A549 (cell line): ENCODE measurements around the gene ALAD. TPM values are rescaled to one million over a fixed set of nuclear protein-coding genes. Genes with fewer than 3 reads are reported as not detected.

Source experiments
- ATAC-seq, 2 experiments: fragments of 200-7000 bp in 1 of 2; fragments of >200 bp in 1 of 2; cut with Nextera tagmentation in 1 of 2; cut with Tn5 transposase in 1 of 2; 3 replicates each; pipeline versions ENCODE4 v1.8.0 to v1.9.1; 2018 to 2020; ENCODE audit warnings: mild to moderate bottlenecking in 1 of 2, moderate library complexity in 1 of 2
- CTCF ChIA-PET: fragments of 300-600 bp; sonication (Branson Sonifier 250); formaldehyde crosslinking; extraction: SDS; loops from one replicate; lab custom pipeline; 2021; ENCODE audit warnings: antibody characterized with exemption, inconsistent platforms; lab: Yijun Ruan, JAX
- POLR2A ChIA-PET: fragments of 350-600 bp; formaldehyde crosslinking; extraction: SDS; loops from one replicate; lab custom pipeline; 2021; ENCODE audit warnings: antibody characterized with exemption, inconsistent platforms; lab: Yijun Ruan, JAX
- DNase-seq, 2 experiments: peaks; one replicate each; pipeline versions ENCODE4 v3.0.0 to v3.0.0-alpha.2; 2011 to 2016; ENCODE audit warnings: low read depth in 1 of 2, low spot score in 1 of 2
- FAIRE-seq: peaks from 2 replicates; lab custom pipeline; 2011; peaks lifted over from hg19 to GRCh38; lab: Jason Lieb, UNC
- H3K27ac ChIP-seq, 2 experiments: fragments of >200 bp; sonication (Bioruptor Twin); formaldehyde crosslinking; 3 replicates each; pipeline ENCODE4 v1.5.1; 2016 to 2017
- H3K4me1 ChIP-seq: fragments of >200 bp; sonication (Bioruptor Twin); formaldehyde crosslinking; 3 replicates; pipeline ENCODE4 v1.6.1; 2016
- H3K4me2 ChIP-seq: fragments of >200 bp; sonication (Bioruptor Twin); formaldehyde crosslinking; 3 replicates; pipeline ENCODE4 v1.6.1; 2016
- H3K4me3 ChIP-seq: fragments of >200 bp; sonication (Bioruptor Twin); formaldehyde crosslinking; 3 replicates; pipeline ENCODE4 v1.5.1; 2016
- H3K9me3 ChIP-seq: fragments of >200 bp; sonication (Bioruptor Twin); formaldehyde crosslinking; 3 replicates; pipeline ENCODE4 v1.6.1; 2016
- BHLHE40 ChIP-seq: IDR thresholded peaks from 2 replicates; pipeline ENCODE4 v1.6.1; 2012; ENCODE audit warnings: low read depth, low read length, inconsistent platforms
- CEBPB ChIP-seq, 2 experiments: fragments of >200 bp in 1 of 2; sonication (Bioruptor Twin) in 1 of 2; formaldehyde crosslinking in 1 of 2; IDR thresholded peaks; 2 replicates each; pipeline ENCODE4 v1.6.1; 2012 to 2016
- CHD2 ChIP-seq: fragments of 150-350 bp; IDR thresholded peaks from 2 replicates; pipeline ENCODE4 v1.6.1; 2014; ENCODE audit warnings: low read length; ENCODE audit not compliant: partially characterized antibody
- EHF ChIP-seq: fragments of 250-450 bp; sonication (Bioruptor Pico); IDR thresholded peaks from 2 replicates; pipeline ENCODE4 v1.5.0; 2020; ENCODE audit warnings: mild to moderate bottlenecking
- EHMT2 ChIP-seq: fragments of 200-600 bp; sonication (generic); IDR thresholded peaks from 2 replicates; pipeline ENCODE4 v1.6.1; 2016; ENCODE audit warnings: antibody characterized with exemption, low read depth, mild to moderate bottlenecking, moderate library complexity
- ESRRA ChIP-seq: fragments of 150-350 bp; IDR thresholded peaks from 2 replicates; pipeline ENCODE4 v1.6.1; 2014; ENCODE audit warnings: mild to moderate bottlenecking, low read length, borderline replicate concordance
- FOSL2 ChIP-seq, 2 experiments: fragments of 450-650 bp in 1 of 2; fragments of >200 bp in 1 of 2; sonication (Bioruptor Twin) in 1 of 2; formaldehyde crosslinking; IDR thresholded peaks; 2 replicates each; pipeline versions ENCODE4 v1.5.0 to v1.6.1; 2016 to 2020; ENCODE audit warnings: mild to moderate bottlenecking in 1 of 2, moderate library complexity in 1 of 2
- HOXA7 ChIP-seq: fragments of 250-450 bp; sonication (Bioruptor Pico); IDR thresholded peaks from 2 replicates; pipeline ENCODE4 v1.5.0; 2020; ENCODE audit warnings: mild to moderate bottlenecking, moderate library complexity
- JUN ChIP-seq, 2 experiments: fragments of >200 bp; sonication (Bioruptor Twin); formaldehyde crosslinking; IDR thresholded peaks; 2 replicates in 1 of 2; 3 replicates in 1 of 2; pipeline ENCODE4 v1.6.1; 2016 to 2017
- KDM1A ChIP-seq: fragments of 200-600 bp; sonication (generic); IDR thresholded peaks from 2 replicates; pipeline ENCODE4 v1.6.1; 2016; ENCODE audit warnings: low read depth, mild to moderate bottlenecking
- KDM5A ChIP-seq: fragments of 200-600 bp; sonication (generic); IDR thresholded peaks from 2 replicates; pipeline ENCODE4 v1.6.1; 2016; ENCODE audit warnings: antibody characterized with exemption, mild to moderate bottlenecking
- MAZ ChIP-seq: fragments of 150-350 bp; IDR thresholded peaks from 2 replicates; pipeline ENCODE4 v1.6.1; 2014; ENCODE audit warnings: antibody characterized with exemption, low read depth, low read length, borderline replicate concordance
- NFE2L2 ChIP-seq: fragments of 150-350 bp; conservative IDR thresholded peaks from 2 replicates; pipeline ENCODE4 v1.6.1; 2014; ENCODE audit warnings: low read length
- NPAS2 ChIP-seq: fragments of 250-450 bp; sonication (Bioruptor Pico); IDR thresholded peaks from 2 replicates; pipeline ENCODE4 v1.8.0; 2022; ENCODE audit warnings: mild to moderate bottlenecking, moderate library complexity, borderline replicate concordance
- NR3C1 ChIP-seq: fragments of >200 bp; sonication (Bioruptor Twin); formaldehyde crosslinking; IDR thresholded peaks from 3 replicates; pipeline ENCODE4 v1.6.1; 2017
- PHF8 ChIP-seq: fragments of 200-600 bp; sonication (generic); IDR thresholded peaks from 2 replicates; pipeline ENCODE4 v1.6.1; 2016; ENCODE audit warnings: low read depth, mild to moderate bottlenecking, antibody characterized with exemption, moderate library complexity, borderline replicate concordance
- POLR2A ChIP-seq: IDR thresholded peaks from 2 replicates; pipeline ENCODE4 v1.6.1; 2012; ENCODE audit warnings: mild to moderate bottlenecking, low read length
- RNF2 ChIP-seq: fragments of 200-600 bp; sonication (generic); IDR thresholded peaks from 2 replicates; pipeline ENCODE4 v1.6.1; 2016; ENCODE audit warnings: low read depth, mild to moderate bottlenecking, antibody characterized with exemption, moderate library complexity, borderline replicate concordance
- SMC3 ChIP-seq: fragments of >200 bp; sonication (Bioruptor Twin); formaldehyde crosslinking; IDR thresholded peaks from 3 replicates; pipeline ENCODE4 v1.6.1; 2018; ENCODE audit warnings: inconsistent platforms
- SREBF2 ChIP-seq: fragments of 450-650 bp; IDR thresholded peaks from 2 replicates; pipeline ENCODE4 v1.6.1; 2014; ENCODE audit warnings: mild to moderate bottlenecking, moderate library complexity
- TP53 ChIP-seq: fragments of 250-450 bp; sonication (Bioruptor Pico); IDR thresholded peaks from 2 replicates; pipeline ENCODE4 v1.5.0; 2021; ENCODE audit warnings: mild to moderate bottlenecking, moderate library complexity
- ZC3H11A ChIP-seq: fragments of 450-650 bp; IDR thresholded peaks from 2 replicates; pipeline ENCODE4 v1.6.1; 2014; ENCODE audit warnings: antibody characterized with exemption, mild to moderate bottlenecking
- WGBS: methylation state at CpG from one replicate; pipeline ENCODE4 v1.1.6; 2017; ENCODE audit errors: missing lambda C conversion rate; 5-methylcytosine and 5-hydroxymethylcytosine counted together
- polyA plus RNA-seq, 4 experiments: library from polyadenylated mRNA; depleted of rRNA in 3 of 4; stranded (reverse); fragments of >200 nt; fragmentation: RNase III in 1 of 4; extraction: RNeasy Plus Mini Kit Qiagen cat#74134 plus additional on column Dnase treatment in 1 of 4; gene quantifications; 2 replicates in 3 of 4; 3 replicates in 1 of 4; pipeline ENCODE4 v1.2.3, GENCODE V29; 2011 to 2017
- TF ChIP-seq, protein P1 (sequence below): IDR thresholded peaks from 2 replicates; pipeline ENCODE4 v1.6.1; 2012
- TF ChIP-seq, protein P2 (sequence below): fragments of 150-350 bp; IDR thresholded peaks from 2 replicates; pipeline ENCODE4 v1.6.1; 2014; ENCODE audit warnings: low read depth, mild to moderate bottlenecking, low read length
- TF ChIP-seq, protein P3 (sequence below): IDR thresholded peaks from 2 replicates; pipeline ENCODE4 v1.6.1; 2012; ENCODE audit warnings: low read depth, borderline replicate concordance
- TF ChIP-seq, protein P4 (sequence below): fragments of >200 bp; sonication (Bioruptor Twin); formaldehyde crosslinking; IDR thresholded peaks from 2 replicates; pipeline ENCODE4 v1.6.1; 2016
- TF ChIP-seq, protein P5 (sequence below): fragments of 450-650 bp; IDR thresholded peaks from 2 replicates; pipeline ENCODE4 v1.6.1; 2014; ENCODE audit warnings: antibody characterized with exemption

Gene ALAD
- polyA plus RNA-seq, 2 of the 4 experiments (the other 2 are of a cell fraction): 5.7 to 18.5 TPM

DNA sequence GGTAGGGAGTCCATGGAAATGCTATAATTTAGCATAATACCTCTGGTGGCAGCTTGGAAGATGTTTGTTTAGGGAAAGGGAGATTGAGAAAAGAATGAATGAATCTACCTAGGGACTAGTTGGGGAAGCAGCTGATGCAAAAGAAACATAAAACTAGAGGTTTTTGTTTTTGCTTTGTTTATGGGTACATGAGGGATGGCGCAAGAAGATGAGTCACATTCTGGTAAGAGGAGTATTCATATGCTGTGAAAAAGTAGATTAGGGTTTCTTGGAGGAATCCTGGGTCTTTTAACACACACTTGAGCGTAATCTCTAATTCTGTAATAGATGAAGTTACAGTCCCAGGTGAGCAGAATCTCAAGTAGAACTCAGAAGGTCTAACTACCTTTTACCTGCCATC is 26.5 kb upstream of the ALAD start:
- no peak for DNase-seq
- no peak overlapping the region for H3K4me2 ChIP-seq
- no peaks in the 10 kb centered on the region for H3K9me3 ChIP-seq
- WGBS: 89% methylated on average over 2 of the region's 2 CpGs
- H3K4me3 ChIP-seq: no peak overlapping the region
- H3K4me1 ChIP-seq: no peaks in the 10 kb centered on the region
- no peak for TF ChIP-seq FOSL2 (IDR thresholded peaks at IDR 0.05)
- TF ChIP-seq FOSL2 (CRISPR knock-in tag; IDR thresholded peaks at IDR 0.05): peak; percentile 35; the same call in 1 of the 2 replicates
- TF ChIP-seq NFE2L2: no peak
- TF ChIP-seq PHF8: no peak
- no peak for TF ChIP-seq BHLHE40
- CTCF ChIA-PET: interaction anchor here (1.2 to 2.6 kb wide), 5 partner anchors 11 to 164 kb away, joined by 3 to 9 read pairs (median 4); no protein-coding TSS in a partner anchor
- ATAC-seq: no peak
- POLR2A ChIA-PET: no interaction called here
- no peak for FAIRE-seq
- no peak overlapping the region for H3K27ac ChIP-seq

DNA sequence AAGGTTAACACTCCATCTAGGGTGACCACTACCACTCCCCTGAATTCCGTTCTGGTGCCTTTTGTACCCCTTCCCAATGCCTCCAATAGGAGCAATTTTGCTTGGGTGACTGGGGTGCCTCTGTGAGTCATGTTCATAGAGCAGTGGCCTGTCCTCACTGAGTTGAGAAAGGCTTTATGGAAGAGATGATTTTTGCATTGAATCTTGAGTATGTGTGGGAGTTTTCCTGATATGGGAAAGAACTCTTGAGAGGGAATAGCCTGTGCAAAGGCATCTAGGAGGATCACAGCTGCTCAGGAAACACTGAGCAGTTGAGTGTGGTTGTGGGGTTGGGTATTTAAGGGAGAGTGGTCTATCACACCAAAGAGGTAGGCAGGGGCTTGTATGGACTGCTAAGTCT is 25.6 kb upstream of the ALAD start:
- Histone ChIP-seq H3K4me1 (no peaks in the 10 kb centered on the region), H3K9me3 (no peaks in the 10 kb centered on the region), H3K27ac (no peak overlapping the region), H3K4me3 (no peak overlapping the region), H3K4me2 (no peak overlapping the region)
- POLR2A ChIA-PET: no interaction called here
- WGBS: 25% methylated on average over 1 of the region's 1 CpG
- CTCF ChIA-PET: interaction anchor here (1.2 to 2.6 kb wide), 8 partner anchors 10 to 231 kb away, joined by 3 to 9 read pairs (median 6); no protein-coding TSS in a partner anchor
- DNase-seq (no peak), ATAC-seq (no peak), FAIRE-seq (no peak)
- no peak for TF ChIP-seq TP53 (CRISPR knock-in tag)

DNA sequence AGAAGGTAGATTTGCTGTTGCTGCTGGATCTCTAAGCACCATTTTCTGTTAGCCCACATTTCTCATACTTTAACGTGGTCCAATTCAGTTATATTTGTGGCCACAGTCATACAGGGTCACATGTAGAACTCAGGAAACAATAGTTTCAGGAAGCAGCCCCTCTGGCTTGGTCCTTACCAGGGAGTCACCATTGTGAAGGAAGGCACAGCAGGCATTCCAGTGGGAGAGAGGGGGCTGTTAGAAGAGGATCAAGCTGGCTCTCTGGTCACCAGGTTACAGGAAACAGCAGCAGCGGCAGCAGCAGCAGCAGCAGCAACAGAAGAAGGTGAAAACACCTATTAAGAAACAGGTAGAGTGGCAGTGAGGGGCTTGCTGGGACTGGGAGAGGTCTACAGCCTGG is 24.0 kb upstream of the ALAD start:
- ATAC-seq: no peak
- H3K4me2 ChIP-seq: no peak overlapping the region
- DNase-seq: no peak
- POLR2A ChIA-PET: no interaction called here
- no peak for FAIRE-seq
- 41% methylated on average over 2 of the region's 2 CpGs for WGBS
- no peak for TF ChIP-seq POLR2A
- TF ChIP-seq, protein P1, sequence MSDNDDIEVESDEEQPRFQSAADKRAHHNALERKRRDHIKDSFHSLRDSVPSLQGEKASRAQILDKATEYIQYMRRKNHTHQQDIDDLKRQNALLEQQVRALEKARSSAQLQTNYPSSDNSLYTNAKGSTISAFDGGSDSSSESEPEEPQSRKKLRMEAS: no peak
- TF ChIP-seq CHD2: no peak
- TF ChIP-seq SMC3: no peak
- TF ChIP-seq, protein P2, sequence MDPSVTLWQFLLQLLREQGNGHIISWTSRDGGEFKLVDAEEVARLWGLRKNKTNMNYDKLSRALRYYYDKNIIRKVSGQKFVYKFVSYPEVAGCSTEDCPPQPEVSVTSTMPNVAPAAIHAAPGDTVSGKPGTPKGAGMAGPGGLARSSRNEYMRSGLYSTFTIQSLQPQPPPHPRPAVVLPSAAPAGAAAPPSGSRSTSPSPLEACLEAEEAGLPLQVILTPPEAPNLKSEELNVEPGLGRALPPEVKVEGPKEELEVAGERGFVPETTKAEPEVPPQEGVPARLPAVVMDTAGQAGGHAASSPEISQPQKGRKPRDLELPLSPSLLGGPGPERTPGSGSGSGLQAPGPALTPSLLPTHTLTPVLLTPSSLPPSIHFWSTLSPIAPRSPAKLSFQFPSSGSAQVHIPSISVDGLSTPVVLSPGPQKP: no peak
- TF ChIP-seq TP53 (CRISPR knock-in tag): no peak
- no peak for TF ChIP-seq NR3C1
- no peak for TF ChIP-seq KDM5A
- TF ChIP-seq CEBPB (IDR thresholded peaks at IDR 0.05): no peak
- no peak for TF ChIP-seq NPAS2 (CRISPR knock-in tag)
- no peak for TF ChIP-seq KDM1A
- TF ChIP-seq EHMT2: no peak
- TF ChIP-seq, all 56 proteins: peak for 0
- H3K4me3 ChIP-seq: no peak overlapping the region
- H3K4me1 ChIP-seq: no peaks in the 10 kb centered on the region
- no peaks in the 10 kb centered on the region for H3K9me3 ChIP-seq
- CTCF ChIA-PET: interaction anchor here (0.7 to 2.6 kb wide), 5 partner anchors 21 to 233 kb away, joined by 3 to 8 read pairs (median 8); partner anchors contain the start of genes CDC26 and PRPF4
- H3K27ac ChIP-seq: no peak overlapping the region

DNA sequence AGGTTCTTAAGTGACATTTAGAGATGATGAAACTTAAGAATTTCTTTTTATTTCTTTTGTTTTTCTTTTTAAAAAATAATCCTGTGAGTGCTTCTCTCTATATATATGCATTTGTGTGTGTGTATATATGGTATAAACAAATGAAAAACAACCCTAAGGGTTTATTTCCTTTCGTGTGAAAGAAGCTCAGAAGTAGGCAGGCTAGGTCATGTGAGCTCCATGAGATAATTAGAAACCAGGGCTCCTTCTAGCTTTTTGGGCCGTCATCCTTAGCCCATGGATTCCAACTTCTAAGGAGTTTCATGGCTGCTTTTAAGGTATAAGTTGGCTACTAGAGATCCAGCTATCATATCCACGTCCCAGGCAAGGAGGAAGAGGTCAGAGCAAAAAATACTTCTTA is 20.6 kb upstream of the ALAD start:
- FAIRE-seq (no peak), DNase-seq (no peak), ATAC-seq (no peak)
- H3K9me3 ChIP-seq: no peaks in the 10 kb centered on the region
- WGBS: 31% methylated on average over 3 of the region's 3 CpGs
- no peaks in the 10 kb centered on the region for H3K4me1 ChIP-seq
- ChIA-PET CTCF (interaction anchor here (0.8 to 1.0 kb wide), 2 partner anchors 11 to 14 kb away, joined by 3 read pairs; partner anchors contain the start of genes C9orf43 and POLE3), POLR2A (no interaction called here)
- no peak overlapping the region for H3K4me3 ChIP-seq
- H3K4me2 ChIP-seq: no peak overlapping the region
- H3K27ac ChIP-seq: no peak overlapping the region
- TF ChIP-seq, protein P3, sequence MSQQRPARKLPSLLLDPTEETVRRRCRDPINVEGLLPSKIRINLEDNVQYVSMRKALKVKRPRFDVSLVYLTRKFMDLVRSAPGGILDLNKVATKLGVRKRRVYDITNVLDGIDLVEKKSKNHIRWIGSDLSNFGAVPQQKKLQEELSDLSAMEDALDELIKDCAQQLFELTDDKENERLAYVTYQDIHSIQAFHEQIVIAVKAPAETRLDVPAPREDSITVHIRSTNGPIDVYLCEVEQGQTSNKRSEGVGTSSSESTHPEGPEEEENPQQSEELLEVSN: no peak
- TF ChIP-seq SREBF2 (no peak), ZC3H11A (no peak), ESRRA (no peak), NPAS2 (CRISPR knock-in tag) (no peak), RNF2 (no peak), MAZ (no peak), KDM5A (no peak), HOXA7 (CRISPR knock-in tag) (no peak), JUN (IDR thresholded peaks at IDR 0.05) (no peak), EHF (CRISPR knock-in tag) (no peak), NR3C1 (no peak)
- TF ChIP-seq, protein P4, sequence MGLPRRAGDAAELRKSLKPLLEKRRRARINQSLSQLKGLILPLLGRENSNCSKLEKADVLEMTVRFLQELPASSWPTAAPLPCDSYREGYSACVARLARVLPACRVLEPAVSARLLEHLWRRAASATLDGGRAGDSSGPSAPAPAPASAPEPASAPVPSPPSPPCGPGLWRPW: no peak
- TF ChIP-seq, protein P5, sequence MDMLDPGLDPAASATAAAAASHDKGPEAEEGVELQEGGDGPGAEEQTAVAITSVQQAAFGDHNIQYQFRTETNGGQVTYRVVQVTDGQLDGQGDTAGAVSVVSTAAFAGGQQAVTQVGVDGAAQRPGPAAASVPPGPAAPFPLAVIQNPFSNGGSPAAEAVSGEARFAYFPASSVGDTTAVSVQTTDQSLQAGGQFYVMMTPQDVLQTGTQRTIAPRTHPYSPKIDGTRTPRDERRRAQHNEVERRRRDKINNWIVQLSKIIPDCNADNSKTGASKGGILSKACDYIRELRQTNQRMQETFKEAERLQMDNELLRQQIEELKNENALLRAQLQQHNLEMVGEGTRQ: no peak
